H9 (cell line): Measurements from ENCODE around the gene FCHSD2. TPM values are rescaled to one million over a fixed set of nuclear protein-coding genes. Genes with fewer than 3 reads are reported as not detected.
"Not testable (repeated sequence)": the region's sequence is repeated elsewhere in the genome, so short reads cannot be mapped to it uniquely, and the experiment has no call there.

Experiments used
- DNase-seq: peaks from one replicate; pipeline ENCODE4 v3.0.0-alpha.2; 2017
- H2AFZ ChIP-seq: one replicate; pipeline ENCODE4 v1.6.1; 2013; ENCODE audit warnings: mild to moderate bottlenecking, low read length, control low read depth, moderate library complexity
- H2AK5ac ChIP-seq: 2 replicates; pipeline ENCODE4 v1.6.1; 2013; ENCODE audit warnings: low read length, control low read depth, mixed read lengths; ENCODE audit not compliant: insufficient read length
- H2BK120ac ChIP-seq: one replicate; pipeline ENCODE4 v1.6.1; 2013; ENCODE audit warnings: low read depth, mild to moderate bottlenecking, low read length, control low read depth, inconsistent platforms; ENCODE audit not compliant: poor library complexity, severe bottlenecking
- H2BK12ac ChIP-seq: 2 replicates; pipeline ENCODE4 v1.6.1; 2013; ENCODE audit warnings: low read length, control low read depth, mixed read lengths, low read depth; ENCODE audit not compliant: insufficient read length
- H2BK15ac ChIP-seq: 2 replicates; pipeline ENCODE4 v1.6.1; 2013; ENCODE audit warnings: low read depth, low read length, control low read depth
- H2BK20ac ChIP-seq: one replicate; pipeline ENCODE4 v1.6.1; 2013; ENCODE audit warnings: low read depth, mild to moderate bottlenecking, low read length, control low read depth, inconsistent platforms; ENCODE audit not compliant: poor library complexity, severe bottlenecking
- H2BK5ac ChIP-seq: 2 replicates; pipeline ENCODE4 v1.6.1; 2013; ENCODE audit warnings: low read length, control low read depth, mixed read lengths; ENCODE audit not compliant: insufficient read length
- H3K14ac ChIP-seq: 2 replicates; pipeline ENCODE4 v1.6.1; 2013; ENCODE audit warnings: low read length, control low read depth; ENCODE audit not compliant: insufficient read depth
- H3K18ac ChIP-seq: 2 replicates; pipeline ENCODE4 v1.6.1; 2013; ENCODE audit warnings: low read depth, mild to moderate bottlenecking, mixed read lengths, low read length, control low read depth; ENCODE audit not compliant: insufficient read length
- H3K23ac ChIP-seq: 2 replicates; pipeline ENCODE4 v1.6.1; 2013; ENCODE audit warnings: low read length, control low read depth, mixed read lengths, low read depth; ENCODE audit not compliant: insufficient read length
- H3K23me2 ChIP-seq: 2 replicates; pipeline ENCODE4 v1.6.1; 2013; ENCODE audit warnings: low read depth, mild to moderate bottlenecking, mixed read lengths, low read length, control low read depth; ENCODE audit not compliant: insufficient read length, poor library complexity, severe bottlenecking
- H3K27ac ChIP-seq: 2 replicates; pipeline ENCODE4 v1.5.1; 2013; ENCODE audit warnings: low read length, control low read depth, mixed read lengths, low read depth; ENCODE audit not compliant: insufficient read length
- H3K27me3 ChIP-seq: 2 replicates; pipeline ENCODE4 v1.6.1; 2013; ENCODE audit warnings: low read length, control low read depth, inconsistent platforms; ENCODE audit not compliant: insufficient read depth
- H3K4ac ChIP-seq: 2 replicates; pipeline ENCODE4 v1.6.1; 2013; ENCODE audit warnings: low read depth, mild to moderate bottlenecking, control low read depth, inconsistent platforms, low read length, moderate library complexity
- H3K4me1 ChIP-seq: 2 replicates; pipeline ENCODE4 v1.6.1; 2013; ENCODE audit warnings: low read length, control low read depth, inconsistent platforms; ENCODE audit not compliant: insufficient read depth
- H3K4me2 ChIP-seq: 2 replicates; pipeline ENCODE4 v1.6.1; 2013; ENCODE audit warnings: low read length, control low read depth, mixed read lengths; ENCODE audit not compliant: insufficient read length, insufficient read depth
- H3K56ac ChIP-seq: 2 replicates; pipeline ENCODE4 v1.6.1; 2013; ENCODE audit warnings: low read depth, mild to moderate bottlenecking, mixed read lengths, low read length, control low read depth; ENCODE audit not compliant: insufficient read length
- H3K79me1 ChIP-seq: 2 replicates; pipeline ENCODE4 v1.6.1; 2013; ENCODE audit warnings: low read depth, mild to moderate bottlenecking, moderate library complexity, low read length, control low read depth, inconsistent platforms; ENCODE audit not compliant: insufficient read depth, poor library complexity, severe bottlenecking
- H3K79me2 ChIP-seq: 2 replicates; pipeline ENCODE4 v1.6.1; 2013; ENCODE audit warnings: low read length, control low read depth, inconsistent platforms; ENCODE audit not compliant: insufficient read depth
- H3K9ac ChIP-seq: 2 replicates; pipeline ENCODE4 v1.6.1; 2013; ENCODE audit warnings: low read length, control low read depth, mixed read lengths; ENCODE audit not compliant: insufficient read length; ENCODE audit errors: extremely low read depth
- H3K9me3 ChIP-seq: one replicate; pipeline ENCODE4 v1.6.1; 2013; ENCODE audit warnings: low read depth, low read length, inconsistent platforms; ENCODE audit not compliant: control insufficient read depth
- H3T11ph ChIP-seq: one replicate; pipeline ENCODE4 v1.6.1; 2013; ENCODE audit warnings: mild to moderate bottlenecking, low read length, control low read depth, inconsistent platforms
- H4K20me1 ChIP-seq: one replicate; pipeline ENCODE4 v1.6.1; 2013; ENCODE audit not compliant: control insufficient read depth, insufficient read length, insufficient read depth
- H4K5ac ChIP-seq: 2 replicates; pipeline ENCODE4 v1.6.1; 2013; ENCODE audit warnings: low read depth, mild to moderate bottlenecking, mixed read lengths, low read length, control low read depth; ENCODE audit not compliant: insufficient read length
- H4K8ac ChIP-seq: replicated peaks from 2 replicates; pipeline ENCODE4 v1.6.1; 2013; ENCODE audit warnings: low read length, control low read depth, mixed read lengths, low read depth; ENCODE audit not compliant: insufficient read length
- H4K91ac ChIP-seq: 2 replicates; pipeline ENCODE4 v1.6.1; 2013; ENCODE audit warnings: low read depth, mild to moderate bottlenecking, moderate library complexity, mixed read lengths, low read length, control low read depth; ENCODE audit not compliant: insufficient read length
- H3K27ac Mint-ChIP-seq, 3 experiments: 2 replicates in 2 of 3; 3 replicates in 1 of 3; pipeline ENCODE4 v1.8.0; 2020 to 2021; ENCODE audit warnings: mixed read lengths in 3 of 3, mild to moderate bottlenecking in 1 of 3, moderate library complexity in 1 of 3
- H3K27me3 Mint-ChIP-seq: 2 replicates; pipeline ENCODE4 v1.8.0; 2021; ENCODE audit warnings: low read depth, mild to moderate bottlenecking, moderate library complexity, mixed read lengths
- H3K36me3 Mint-ChIP-seq, 3 experiments: 2 replicates in 2 of 3; 3 replicates in 1 of 3; pipeline ENCODE4 v1.8.0; 2020 to 2021; ENCODE audit warnings: low read depth in 3 of 3, mixed read lengths in 3 of 3; ENCODE audit not compliant: insufficient read depth in 1 of 3
- H3K4me1 Mint-ChIP-seq, 2 experiments: 2 replicates each; pipeline ENCODE4 v1.8.0; 2020; ENCODE audit warnings: mixed read lengths in 2 of 2
- H3K4me3 Mint-ChIP-seq, 2 experiments: 2 replicates in 1 of 2; 3 replicates in 1 of 2; pipeline ENCODE4 v1.8.0; 2020 to 2021; ENCODE audit warnings: mild to moderate bottlenecking in 2 of 2, mixed read lengths in 2 of 2, moderate library complexity in 1 of 2
- H3K9me3 Mint-ChIP-seq, 2 experiments: 2 replicates in 1 of 2; 3 replicates in 1 of 2; pipeline ENCODE4 v1.8.0; 2020; ENCODE audit warnings: mild to moderate bottlenecking in 2 of 2, mixed read lengths in 2 of 2, moderate library complexity in 1 of 2
- WGBS: extraction: QIAGEN DNeasy Blood & Tissue Kit; methylation state at CpG from one replicate; pipeline ENCODE4 v1.1.7; 2013; ENCODE audit warnings: missing lambda C conversion rate, low lambda C conversion rate, mixed read lengths; ENCODE audit not compliant: insufficient read length; ENCODE audit errors: extremely low coverage; 5-methylcytosine and 5-hydroxymethylcytosine counted together
- total RNA-seq: library from RNA; stranded (reverse); gene quantifications from 2 replicates; pipeline ENCODE4 v1.2.1, GENCODE V29; 2021
- TF ChIP-seq, protein P1 (sequence below): fragments of 200-600 bp; sonication (generic); conservative IDR thresholded peaks from 3 replicates; pipeline ENCODE4 v1.8.0; 2021; ENCODE audit warnings: antibody characterized with exemption, mild to moderate bottlenecking

FCHSD2 gene
- total RNA-seq, 1 experiment from 2014 or later: 17.8 TPM

DNA sequence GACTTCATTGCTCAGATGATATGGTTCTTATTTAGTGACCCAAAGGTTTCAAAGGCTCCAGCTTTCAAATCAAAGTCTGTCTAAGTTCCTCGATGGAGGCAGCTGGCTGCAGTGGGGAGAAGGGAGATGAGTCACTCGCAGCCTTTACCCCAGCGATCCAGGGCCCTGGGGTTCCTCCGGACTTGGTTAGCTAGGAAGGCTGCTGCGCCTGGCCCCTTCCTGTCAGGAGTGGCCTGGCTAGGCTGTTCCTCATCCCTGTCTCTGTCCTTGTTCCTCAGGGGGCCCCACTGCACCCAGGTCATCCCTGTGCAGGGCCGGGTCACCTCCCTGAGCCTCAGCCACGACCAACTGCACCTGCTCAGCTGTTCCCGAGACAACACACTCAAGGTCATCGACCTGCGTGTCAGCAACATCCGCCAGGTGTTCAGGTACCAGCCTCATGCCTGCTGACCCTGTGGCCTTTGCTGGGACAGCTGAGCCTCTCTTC, 314.0 kb downstream of the FCHSD2 start:
- Mint-ChIP-seq H3K27me3 (peaks cover 17% of the 10 kb centered on the region), H3K4me1 (peaks cover 9 to 12% of the 10 kb centered on the region in 2 experiments)
- no peak overlapping the region for H3K14ac ChIP-seq

DNA sequence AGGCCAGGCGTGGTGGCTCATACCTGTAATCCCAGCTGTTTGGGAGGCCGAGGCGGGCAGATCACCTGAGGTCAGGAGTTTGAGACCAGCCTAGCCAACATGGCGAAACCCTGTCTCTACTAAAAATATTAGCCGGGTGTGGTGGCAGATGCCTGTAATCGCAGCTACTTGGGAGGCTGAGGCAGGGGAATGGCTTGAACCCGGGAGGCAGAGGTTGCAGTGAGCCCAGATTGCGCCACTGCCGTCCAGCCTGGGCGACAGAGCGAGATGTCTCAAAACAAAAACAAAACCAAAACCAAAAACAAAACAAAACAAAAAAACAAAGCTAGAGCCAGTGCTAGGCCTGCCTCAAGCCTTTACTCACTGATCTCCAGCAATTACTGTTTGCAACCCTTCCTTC, 314.5 kb downstream of the FCHSD2 start:
- not testable (repeated sequence) for H4K8ac ChIP-seq, H4K20me1 ChIP-seq, H3K79me1 ChIP-seq, H3T11ph ChIP-seq, H3K27me3 ChIP-seq, H3K23ac ChIP-seq, H4K5ac ChIP-seq, H3K14ac ChIP-seq, H3K4me3 Mint-ChIP-seq, DNase-seq, H3K18ac ChIP-seq, H3K79me2 ChIP-seq, H2AK5ac ChIP-seq, H3K4ac ChIP-seq, H2BK12ac ChIP-seq, H2BK120ac ChIP-seq, H3K27ac Mint-ChIP-seq, H3K9ac ChIP-seq, H3K36me3 Mint-ChIP-seq, H3K23me2 ChIP-seq, H3K9me3 Mint-ChIP-seq, H3K27ac ChIP-seq, H3K56ac ChIP-seq, H3K4me2 ChIP-seq, H2AFZ ChIP-seq, H3K4me1 ChIP-seq, H2BK20ac ChIP-seq, H2BK5ac ChIP-seq, H2BK15ac ChIP-seq, H4K91ac ChIP-seq, H3K9me3 ChIP-seq
- peaks cover 10 to 13% of the 10 kb centered on the region in 2 experiments for H3K4me1 Mint-ChIP-seq
- no CpG with 5 or more reads among the region's 11 CpGs for WGBS
- peaks cover 18% of the 10 kb centered on the region for H3K27me3 Mint-ChIP-seq

More for the DNA sequence above, 314.0 kb downstream of the FCHSD2 start:
- H2BK5ac ChIP-seq: no peak overlapping the region
- H3K56ac ChIP-seq: no peak overlapping the region
- no peak for DNase-seq
- H2AK5ac ChIP-seq: no peak overlapping the region
- no peak overlapping the region for H3T11ph ChIP-seq
- Mint-ChIP-seq H3K4me3 (no peak overlapping the region), H3K27ac (no peak overlapping the region), H3K9me3 (no peaks in the 10 kb centered on the region), H3K36me3 (peaks cover 0 to 2% (median 0%) of the 10 kb centered on the region in 3 experiments; a peak in 2 of 7 replicates)
- WGBS: no CpG with 5 or more reads among the region's 11 CpGs
- no peaks in the 10 kb centered on the region for H3K79me1 ChIP-seq
- no peak overlapping the region for H3K9ac ChIP-seq
- H4K20me1 ChIP-seq: no peaks in the 10 kb centered on the region
- H3K4ac ChIP-seq: no peak overlapping the region
- H2BK12ac ChIP-seq: no peak overlapping the region
- no peak overlapping the region for H3K27ac ChIP-seq
- no peak overlapping the region for H4K5ac ChIP-seq
- peaks cover 3% of the 10 kb centered on the region for H3K23me2 ChIP-seq
- no peak overlapping the region for H4K91ac ChIP-seq
- H2BK20ac ChIP-seq: no peak overlapping the region
- H3K4me2 ChIP-seq: no peak overlapping the region
- H3K9me3 ChIP-seq: no peaks in the 10 kb centered on the region
- no peak overlapping the region for H3K23ac ChIP-seq
- H3K79me2 ChIP-seq: no peaks in the 10 kb centered on the region
- no peak overlapping the region for H2BK120ac ChIP-seq
- no peak overlapping the region for H2BK15ac ChIP-seq
- H4K8ac ChIP-seq: no peak overlapping the region
- TF ChIP-seq, protein P1, sequence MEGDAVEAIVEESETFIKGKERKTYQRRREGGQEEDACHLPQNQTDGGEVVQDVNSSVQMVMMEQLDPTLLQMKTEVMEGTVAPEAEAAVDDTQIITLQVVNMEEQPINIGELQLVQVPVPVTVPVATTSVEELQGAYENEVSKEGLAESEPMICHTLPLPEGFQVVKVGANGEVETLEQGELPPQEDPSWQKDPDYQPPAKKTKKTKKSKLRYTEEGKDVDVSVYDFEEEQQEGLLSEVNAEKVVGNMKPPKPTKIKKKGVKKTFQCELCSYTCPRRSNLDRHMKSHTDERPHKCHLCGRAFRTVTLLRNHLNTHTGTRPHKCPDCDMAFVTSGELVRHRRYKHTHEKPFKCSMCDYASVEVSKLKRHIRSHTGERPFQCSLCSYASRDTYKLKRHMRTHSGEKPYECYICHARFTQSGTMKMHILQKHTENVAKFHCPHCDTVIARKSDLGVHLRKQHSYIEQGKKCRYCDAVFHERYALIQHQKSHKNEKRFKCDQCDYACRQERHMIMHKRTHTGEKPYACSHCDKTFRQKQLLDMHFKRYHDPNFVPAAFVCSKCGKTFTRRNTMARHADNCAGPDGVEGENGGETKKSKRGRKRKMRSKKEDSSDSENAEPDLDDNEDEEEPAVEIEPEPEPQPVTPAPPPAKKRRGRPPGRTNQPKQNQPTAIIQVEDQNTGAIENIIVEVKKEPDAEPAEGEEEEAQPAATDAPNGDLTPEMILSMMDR: no peak
- H2AFZ ChIP-seq: no peak overlapping the region
- no peak overlapping the region for H3K18ac ChIP-seq
- H3K27me3 ChIP-seq: no peaks in the 10 kb centered on the region
- H3K4me1 ChIP-seq: no peaks in the 10 kb centered on the region
